Glomerular endothelial cell (primary cell): ENCODE results near the gene GCN1. TPM values are rescaled to one million over a fixed set of nuclear protein-coding genes. Genes with fewer than 3 reads are reported as not detected.

Source experiments
- DNase-seq: peaks from one replicate; pipeline ENCODE4 v3.0.0-alpha.2; 2011; ENCODE audit warnings: low read depth, low spot score; ENCODE audit errors: extremely low read depth
- total RNA-seq: library from RNA; depleted of rRNA; stranded (reverse); fragments of >200 nt; gene quantifications from 2 replicates; pipeline ENCODE4 v1.2.3, GENCODE V29; 2015

GCN1 gene
- total RNA-seq, 1 donor from 2014 or later, result 96.0 TPM

DNA sequence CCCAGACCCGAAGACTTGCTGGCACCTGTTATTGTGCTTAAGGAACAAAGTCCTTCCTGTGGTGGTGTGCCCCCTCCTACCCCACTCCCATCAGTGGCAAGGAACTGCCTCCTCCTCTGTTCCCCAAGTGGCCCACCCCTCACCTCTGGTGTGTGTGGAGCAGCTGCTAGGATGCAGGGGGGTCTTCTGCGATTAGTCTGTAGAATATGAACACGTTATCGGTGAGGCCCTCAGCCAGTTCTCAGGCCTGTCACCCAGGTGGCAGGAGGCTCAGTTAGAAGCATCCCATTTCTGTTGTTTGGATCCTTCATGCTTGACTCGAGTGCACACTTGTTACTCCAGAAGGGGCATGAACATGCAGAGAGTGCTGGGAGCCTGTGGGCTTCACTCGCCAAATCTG lies 117.3 kb downstream of the GCN1 start:
- DNase-seq, result no peak

Other genes with a start within 250 kb of the GCN1 start
- 0.70 TPM in 1 of 2 replicates, not detected in the other for gene BICDL1, start 205.5 kb downstream of the GCN1 start, total RNA-seq
- gene RAB35, start 78.0 kb downstream of the GCN1 start, total RNA-seq, result 40.5 and 47.1 TPM in 2 replicates
- gene RPLP0, start 6.4 kb upstream of the GCN1 start, total RNA-seq, result 2,362 and 4,447 TPM in 2 replicates
- gene PXN, start 71.0 kb upstream of the GCN1 start, total RNA-seq, result 279 and 332 TPM in 2 replicates
- gene RNU4-2, start 97.2 kb upstream of the GCN1 start, total RNA-seq, result under 0.01 TPM in 2 replicates
- under 0.01 TPM in 2 replicates for gene RNU4-1, start 98.5 kb upstream of the GCN1 start, total RNA-seq
- gene SIRT4, start 107.6 kb upstream of the GCN1 start, total RNA-seq, result 0.24 and 0.88 TPM in 2 replicates
- not detected in 2 replicates for gene PLA2G1B, start 133.1 kb upstream of the GCN1 start, total RNA-seq
- not detected in 2 replicates for gene MSI1, start 174.4 kb upstream of the GCN1 start, total RNA-seq
- gene COX6A1, start 243.4 kb upstream of the GCN1 start, total RNA-seq, result 455 and 459 TPM in 2 replicates